Keratinocyte (primary cell): Measurements from ENCODE around the gene TRPM3. TPM values are rescaled to one million over a fixed set of nuclear protein-coding genes. Genes with fewer than 3 reads are reported as not detected.

Experiments used
- DNase-seq: peaks from one replicate; pipeline ENCODE4 v3.0.0-alpha.2; 2011; ENCODE audit warnings: low read depth, missing footprints, low spot score
- FAIRE-seq: peaks from 2 replicates; lab custom pipeline; 2011; peaks lifted over from hg19 to GRCh38; lab: Jason Lieb, UNC
- H2AFZ ChIP-seq: 2 replicates; pipeline ENCODE4 v1.6.0; 2012; ENCODE audit warnings: low read length, control low read depth, inconsistent platforms; ENCODE audit not compliant: control insufficient read depth
- H3K27ac ChIP-seq: 2 replicates; pipeline ENCODE4 v1.5.1; 2011; ENCODE audit warnings: low read length; ENCODE audit not compliant: control insufficient read depth, insufficient read depth
- H3K27me3 ChIP-seq: 3 replicates; pipeline ENCODE4 v1.6.0; 2011; ENCODE audit warnings: low read length; ENCODE audit not compliant: control insufficient read depth, insufficient read depth; ENCODE audit errors: extremely low read depth
- H3K36me3 ChIP-seq, 2 experiments: 2 replicates in 1 of 2; 3 replicates in 1 of 2; pipeline ENCODE4 v1.5.1; 2011; ENCODE audit warnings: low read length in 2 of 2, mild to moderate bottlenecking in 1 of 2; ENCODE audit not compliant: control insufficient read depth in 2 of 2, insufficient read depth in 2 of 2; ENCODE audit errors: extremely low read depth in 1 of 2
- H3K4me1 ChIP-seq: 3 replicates; pipeline ENCODE4 v1.5.1; 2011; ENCODE audit warnings: low read length; ENCODE audit not compliant: control insufficient read depth, insufficient read depth; ENCODE audit errors: extremely low read depth
- H3K4me2 ChIP-seq: 3 replicates; pipeline ENCODE4 v1.6.0; 2011; ENCODE audit warnings: low read depth, low read length; ENCODE audit not compliant: control insufficient read depth, insufficient read depth; ENCODE audit errors: extremely low read depth
- H3K4me3 ChIP-seq, 3 experiments: fragments of 200-600 bp in 1 of 3; sonication (generic) in 1 of 3; 2 replicates in 2 of 3; 3 replicates in 1 of 3; pipeline ENCODE4 v1.5.1; 2011 to 2016; ENCODE audit warnings: low read length in 3 of 3, mild to moderate bottlenecking in 3 of 3, control low read depth in 2 of 3, inconsistent platforms in 1 of 3, low read depth in 1 of 3, mixed read lengths in 1 of 3, mixed run types in 1 of 3, moderate library complexity in 1 of 3; ENCODE audit not compliant: control insufficient read depth in 2 of 3, insufficient read depth in 2 of 3; ENCODE audit errors: extremely low read depth in 1 of 3
- H3K79me2 ChIP-seq: 2 replicates; pipeline ENCODE4 v1.6.0; 2012; ENCODE audit warnings: low read length; ENCODE audit not compliant: control insufficient read depth, insufficient read depth
- H3K9ac ChIP-seq: 3 replicates; pipeline ENCODE4 v1.6.0; 2011; ENCODE audit warnings: low read length; ENCODE audit not compliant: control insufficient read depth, insufficient read depth; ENCODE audit errors: extremely low read depth
- H3K9me1 ChIP-seq: 3 replicates; pipeline ENCODE4 v1.6.0; 2011; ENCODE audit warnings: low read length; ENCODE audit not compliant: control insufficient read depth, insufficient read depth; ENCODE audit errors: extremely low read depth
- H3K9me3 ChIP-seq: 2 replicates; pipeline ENCODE4 v1.5.1; 2012; ENCODE audit warnings: low read depth, low read length; ENCODE audit not compliant: control insufficient read depth
- H4K20me1 ChIP-seq: 3 replicates; pipeline ENCODE4 v1.6.0; 2011; ENCODE audit warnings: low read length; ENCODE audit not compliant: control insufficient read depth, insufficient read depth; ENCODE audit errors: extremely low read depth
- EZH2 ChIP-seq: IDR thresholded peaks from one replicate; pipeline ENCODE4 v1.6.1; 2012; ENCODE audit warnings: inconsistent platforms, mild to moderate bottlenecking, low read length, moderate library complexity
- dilution Hi-C: fragments of 300-500 bp; cut with MboI; formaldehyde crosslinking; loops from one replicate; pipeline ENCODE4 v1.7.0; 2020; ENCODE audit warnings: low sequenced_read_pairs; ENCODE audit not compliant: extremely low pct_ligation_motif_present
- polyA plus RNA-seq, 5 experiments: library from polyadenylated mRNA; depleted of rRNA in 3 of 5; stranded (reverse) in 3 of 5; stranded (forward) in 1 of 5; unstranded in 1 of 5; fragments of >200 nt; gene quantifications; 1 replicate in 1 of 5; 2 replicates in 3 of 5; 3 replicates in 1 of 5; pipeline versions ENCODE4 v1.2.1 to v1.2.3, GENCODE V29; 2011 to 2012; ENCODE audit warnings: missing spikeins in 2 of 5, low read depth in 1 of 5, low replicate concordance in 1 of 5
- TF ChIP-seq, protein P1 (sequence below), 3 experiments: IDR thresholded peaks in 1 of 3; conservative IDR thresholded peaks in 1 of 3; optimal IDR thresholded peaks in 1 of 3; 2 replicates in 2 of 3; 3 replicates in 1 of 3; pipeline versions ENCODE3 to v1.5.1; 2011; ENCODE audit warnings: low read length in 3 of 3, mild to moderate bottlenecking in 3 of 3, moderate library complexity in 2 of 3, control low read depth in 1 of 3, inconsistent platforms in 1 of 3; ENCODE audit not compliant: insufficient read depth in 2 of 3; ENCODE audit errors: extremely low read depth in 1 of 3

TRPM3 gene
- polyA plus RNA-seq, 1 donor (not counting 4 experiments of a cell fraction or from before 2014, with no cell fraction given) = 0.03 TPM

DNA sequence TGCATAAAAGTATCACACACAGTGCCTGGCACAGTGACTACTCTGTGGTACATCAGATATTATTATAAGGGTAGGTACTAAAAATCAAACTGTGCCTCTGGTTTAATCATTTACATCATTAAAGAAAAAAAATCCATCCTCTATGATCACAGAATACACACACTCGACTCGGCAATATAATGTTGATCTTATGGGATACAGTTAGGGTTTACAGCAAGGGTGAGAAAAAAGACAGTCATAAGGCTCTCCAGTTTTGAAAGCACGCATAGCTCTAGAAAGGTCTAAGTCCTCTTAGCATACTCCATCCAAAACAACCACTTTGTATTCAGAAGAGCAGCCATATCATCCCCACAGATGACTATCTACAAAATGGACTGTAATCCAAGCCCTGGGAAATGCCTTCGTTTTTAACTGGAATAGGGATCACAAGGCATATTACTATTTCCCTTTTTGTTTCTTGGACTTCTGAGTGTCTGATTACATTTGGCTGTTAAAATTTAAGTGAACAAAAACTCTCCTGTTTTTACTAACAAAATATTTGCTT is 26.6 kb downstream of the TRPM3 start:
- dilution Hi-C loops = no loop called here
- DNase-seq = no peak
- Histone ChIP-seq H3K79me2 (no peaks in the 10 kb centered on the region), H3K4me3 (no peak overlapping the region), H3K9me1 (no peaks in the 10 kb centered on the region), H3K9ac (no peak overlapping the region), H3K9me3 (no peaks in the 10 kb centered on the region), H3K27me3 (no peaks in the 10 kb centered on the region), H3K36me3 (no peaks in the 10 kb centered on the region), H2AFZ (no peak overlapping the region), H3K4me2 (no peak overlapping the region), H4K20me1 (no peaks in the 10 kb centered on the region), H3K27ac (no peak overlapping the region), H3K4me1 (no peaks in the 10 kb centered on the region)
- no peak for TF ChIP-seq EZH2
- TF ChIP-seq, protein P1, sequence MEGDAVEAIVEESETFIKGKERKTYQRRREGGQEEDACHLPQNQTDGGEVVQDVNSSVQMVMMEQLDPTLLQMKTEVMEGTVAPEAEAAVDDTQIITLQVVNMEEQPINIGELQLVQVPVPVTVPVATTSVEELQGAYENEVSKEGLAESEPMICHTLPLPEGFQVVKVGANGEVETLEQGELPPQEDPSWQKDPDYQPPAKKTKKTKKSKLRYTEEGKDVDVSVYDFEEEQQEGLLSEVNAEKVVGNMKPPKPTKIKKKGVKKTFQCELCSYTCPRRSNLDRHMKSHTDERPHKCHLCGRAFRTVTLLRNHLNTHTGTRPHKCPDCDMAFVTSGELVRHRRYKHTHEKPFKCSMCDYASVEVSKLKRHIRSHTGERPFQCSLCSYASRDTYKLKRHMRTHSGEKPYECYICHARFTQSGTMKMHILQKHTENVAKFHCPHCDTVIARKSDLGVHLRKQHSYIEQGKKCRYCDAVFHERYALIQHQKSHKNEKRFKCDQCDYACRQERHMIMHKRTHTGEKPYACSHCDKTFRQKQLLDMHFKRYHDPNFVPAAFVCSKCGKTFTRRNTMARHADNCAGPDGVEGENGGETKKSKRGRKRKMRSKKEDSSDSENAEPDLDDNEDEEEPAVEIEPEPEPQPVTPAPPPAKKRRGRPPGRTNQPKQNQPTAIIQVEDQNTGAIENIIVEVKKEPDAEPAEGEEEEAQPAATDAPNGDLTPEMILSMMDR (optimal IDR thresholded peaks at IDR 0.05 in 1 of 3, IDR thresholded peaks at IDR 0.05 in 1 of 3, conservative IDR thresholded peaks at IDR 0.05 in 1 of 3; ENCODE audit: extremely low read depth in 1 of 3, insufficient read depth in 2 of 3, low read length in 3 of 3) = no peak
- FAIRE-seq = no peak

GRCh38 chr9:71090896-71091295 is 30.5 kb downstream of the TRPM3 start:
- no peaks in the 10 kb centered on the region for H3K79me2 ChIP-seq

More at GRCh38 chr9:71090896-71091295, 30.5 kb downstream of the TRPM3 start:
- dilution Hi-C loops = no loop called here
- no peak for TF ChIP-seq EZH2
- TF ChIP-seq, protein P1 (optimal IDR thresholded peaks at IDR 0.05 in 1 of 3, IDR thresholded peaks at IDR 0.05 in 1 of 3, conservative IDR thresholded peaks at IDR 0.05 in 1 of 3; ENCODE audit: extremely low read depth in 1 of 3, insufficient read depth in 2 of 3, low read length in 3 of 3) = no peak
- Histone ChIP-seq H3K27me3 (no peaks in the 10 kb centered on the region), H3K36me3 (no peaks in the 10 kb centered on the region), H3K4me2 (no peak overlapping the region), H3K4me3 (no peak overlapping the region), H3K9me3 (no peaks in the 10 kb centered on the region), H3K9ac (no peak overlapping the region), H4K20me1 (no peaks in the 10 kb centered on the region), H3K4me1 (no peaks in the 10 kb centered on the region), H3K27ac (no peak overlapping the region), H2AFZ (no peak overlapping the region), H3K9me1 (no peaks in the 10 kb centered on the region)
- FAIRE-seq = no peak
- DNase-seq = no peak
